ENCODE data around the gene ZC3H7A.

Gene ZC3H7A

DNA sequence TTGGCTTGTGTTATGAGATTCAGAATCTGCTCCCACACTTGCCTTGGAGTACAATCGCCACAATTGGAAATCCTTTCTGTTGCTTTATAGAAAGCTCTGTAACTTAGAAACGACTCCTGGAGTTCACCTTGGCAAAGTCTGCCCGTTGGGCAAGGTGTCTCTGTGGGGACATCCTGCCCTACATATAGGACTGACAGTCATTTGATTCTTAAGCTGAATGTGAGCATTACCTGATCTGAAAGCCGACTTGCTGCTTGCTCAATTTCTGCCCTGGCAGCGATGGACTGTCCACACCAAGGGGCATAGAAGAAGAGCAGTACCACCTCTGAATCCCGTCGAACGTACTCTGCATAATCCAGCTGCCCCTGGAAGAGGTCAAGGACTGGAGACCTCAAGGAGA is 61.3 kb downstream of the ZC3H7A start:
- TF ChIP-seq, protein P1, sequence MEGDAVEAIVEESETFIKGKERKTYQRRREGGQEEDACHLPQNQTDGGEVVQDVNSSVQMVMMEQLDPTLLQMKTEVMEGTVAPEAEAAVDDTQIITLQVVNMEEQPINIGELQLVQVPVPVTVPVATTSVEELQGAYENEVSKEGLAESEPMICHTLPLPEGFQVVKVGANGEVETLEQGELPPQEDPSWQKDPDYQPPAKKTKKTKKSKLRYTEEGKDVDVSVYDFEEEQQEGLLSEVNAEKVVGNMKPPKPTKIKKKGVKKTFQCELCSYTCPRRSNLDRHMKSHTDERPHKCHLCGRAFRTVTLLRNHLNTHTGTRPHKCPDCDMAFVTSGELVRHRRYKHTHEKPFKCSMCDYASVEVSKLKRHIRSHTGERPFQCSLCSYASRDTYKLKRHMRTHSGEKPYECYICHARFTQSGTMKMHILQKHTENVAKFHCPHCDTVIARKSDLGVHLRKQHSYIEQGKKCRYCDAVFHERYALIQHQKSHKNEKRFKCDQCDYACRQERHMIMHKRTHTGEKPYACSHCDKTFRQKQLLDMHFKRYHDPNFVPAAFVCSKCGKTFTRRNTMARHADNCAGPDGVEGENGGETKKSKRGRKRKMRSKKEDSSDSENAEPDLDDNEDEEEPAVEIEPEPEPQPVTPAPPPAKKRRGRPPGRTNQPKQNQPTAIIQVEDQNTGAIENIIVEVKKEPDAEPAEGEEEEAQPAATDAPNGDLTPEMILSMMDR (conservative IDR thresholded peaks at IDR 0.05; ENCODE audit: low read depth, low read length), result no peak
- H3K4me3 ChIP-seq (ENCODE audit: low read depth, low read length), result no peak overlapping the region
- no peak for DNase-seq (ENCODE audit: low read depth)

DNA sequence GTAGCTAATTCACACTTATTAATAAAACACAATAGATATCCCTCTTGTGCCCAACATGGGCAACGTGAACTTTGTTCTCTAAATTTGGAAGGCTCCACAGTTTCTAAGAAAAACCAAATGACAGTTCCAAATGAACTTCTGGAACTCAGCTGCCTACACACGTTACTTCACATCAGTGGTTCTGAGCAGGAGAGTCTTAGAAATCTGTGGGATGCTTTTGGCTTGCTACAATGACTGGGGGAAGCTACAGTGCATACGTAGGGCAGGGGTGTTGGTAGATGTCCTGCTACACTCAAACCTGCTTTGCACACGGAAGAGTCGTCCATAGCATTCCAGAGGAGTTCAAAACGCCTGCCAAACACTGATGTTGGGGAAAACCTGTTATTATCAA is 62.4 kb downstream of the ZC3H7A start:
- no peak for DNase-seq (ENCODE audit: low read depth)
- H3K4me3 ChIP-seq (ENCODE audit: low read depth, low read length), result no peak overlapping the region
- TF ChIP-seq, protein P1 (conservative IDR thresholded peaks at IDR 0.05; ENCODE audit: low read depth, low read length), result no peak

DNA sequence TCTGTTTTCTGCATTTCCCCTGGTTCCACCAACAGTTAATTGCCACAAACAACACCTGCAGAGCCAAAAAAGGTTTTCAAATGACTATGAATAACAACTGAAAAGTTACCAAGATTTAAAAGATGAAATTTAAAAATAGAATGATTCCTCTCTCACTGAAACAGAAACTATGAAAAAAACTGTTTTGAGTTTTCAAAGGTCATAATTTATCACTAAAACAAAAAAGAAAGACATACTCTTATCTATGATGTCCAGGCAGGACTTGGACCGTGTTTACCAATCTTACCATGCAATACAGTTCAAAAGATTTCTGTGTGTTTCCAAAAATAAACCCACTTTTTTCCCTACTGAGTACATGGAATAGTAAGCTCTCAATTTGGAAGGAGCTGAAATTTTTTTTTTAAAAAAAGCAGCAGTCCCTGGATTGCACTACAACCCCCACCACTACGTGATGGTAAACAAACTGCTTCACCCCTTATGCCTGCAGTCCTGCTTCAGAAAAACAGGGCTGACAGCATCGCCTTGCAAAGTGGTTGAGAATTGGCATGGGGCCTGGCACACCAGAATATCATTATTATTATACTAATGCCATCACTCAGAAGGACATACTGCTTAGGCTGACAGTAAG is 62.9 kb downstream of the ZC3H7A start:
- no peak overlapping the region for H3K4me3 ChIP-seq (ENCODE audit: low read depth, low read length)
- no peak for DNase-seq (ENCODE audit: low read depth)
- TF ChIP-seq, protein P1 (conservative IDR thresholded peaks at IDR 0.05; ENCODE audit: low read depth, low read length), result no peak

DNA sequence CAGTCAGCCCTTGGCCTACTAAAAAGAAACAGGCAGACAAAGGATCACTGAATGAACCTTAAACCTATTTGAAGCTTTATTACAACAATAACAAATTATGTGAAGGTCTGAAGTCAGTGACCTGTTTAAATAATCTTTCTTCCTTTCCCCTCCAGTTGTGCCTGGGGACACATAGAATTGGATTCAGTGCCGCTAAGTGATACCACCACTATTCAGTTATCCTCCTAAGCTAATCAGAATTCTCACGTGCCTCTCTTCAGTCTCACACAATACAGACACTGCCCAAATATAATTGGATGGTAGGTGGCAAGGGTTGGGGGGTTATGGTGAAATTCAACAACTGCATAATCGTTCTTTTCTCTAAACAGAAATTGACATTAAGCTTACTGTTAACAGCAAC is 65.8 kb downstream of the ZC3H7A start:
- H3K4me3 ChIP-seq (ENCODE audit: low read depth, low read length), result no peak overlapping the region
- TF ChIP-seq, protein P1 (conservative IDR thresholded peaks at IDR 0.05; ENCODE audit: low read depth, low read length), result no peak
- DNase-seq (ENCODE audit: low read depth), result no peak

DNA sequence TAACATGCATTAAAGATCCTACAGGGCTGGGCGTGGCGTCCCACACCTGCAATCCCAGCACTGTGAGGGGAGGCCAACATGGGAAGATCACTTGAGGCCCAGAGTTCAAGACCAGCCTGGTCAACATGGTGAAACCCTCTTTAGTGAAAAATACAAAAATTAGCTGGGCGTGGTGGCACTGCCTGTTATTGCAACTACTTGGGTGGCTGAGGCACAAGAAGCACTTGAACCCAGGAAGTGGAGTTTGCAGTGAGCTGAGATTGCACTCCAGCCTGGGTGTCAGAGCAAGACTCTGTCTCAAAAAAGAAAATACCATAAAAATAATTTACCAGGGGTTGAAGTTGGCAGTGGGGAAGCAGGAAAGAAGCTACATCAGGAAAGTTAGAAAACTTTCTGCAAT is 67.3 kb downstream of the ZC3H7A start:
- H3K4me3 ChIP-seq (ENCODE audit: low read depth, low read length), result no peak overlapping the region
- no peak for DNase-seq (ENCODE audit: low read depth)
- TF ChIP-seq, protein P1 (conservative IDR thresholded peaks at IDR 0.05; ENCODE audit: low read depth, low read length), result no peak

DNA sequence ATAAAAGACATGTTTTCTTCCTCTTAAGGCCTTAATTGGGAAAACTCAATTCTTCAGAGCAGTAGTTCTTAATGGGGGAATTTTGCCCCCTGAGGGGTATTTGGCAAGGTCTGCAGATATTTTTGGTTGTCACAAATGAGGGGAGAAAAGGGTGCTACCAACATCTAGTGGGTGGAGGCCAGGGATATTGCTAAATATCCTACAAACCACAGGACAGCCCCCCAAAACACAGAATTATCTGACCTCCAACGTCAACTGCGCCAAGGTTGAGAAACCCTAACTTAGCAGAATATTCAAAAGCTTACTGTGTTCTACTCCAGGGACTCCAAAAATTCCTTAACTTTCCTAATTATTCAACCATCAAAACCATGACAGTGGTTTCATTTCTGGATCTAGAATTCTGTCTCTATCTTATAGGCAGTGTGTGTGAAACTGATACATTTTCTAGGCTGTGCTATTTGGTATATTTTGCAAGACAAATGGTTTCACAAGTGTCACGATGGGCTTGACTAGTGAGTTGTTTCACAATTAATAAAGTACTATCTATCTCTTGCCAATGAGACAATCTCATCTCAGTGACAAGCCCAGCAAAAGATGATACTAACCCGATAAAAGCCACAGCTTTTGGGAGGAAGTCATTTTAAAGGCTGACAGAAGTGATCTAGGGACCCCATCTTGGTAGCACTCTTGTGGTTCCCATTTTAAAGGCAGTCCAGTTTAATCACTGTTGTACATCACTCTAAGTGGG is 69.1 kb downstream of the ZC3H7A start:
- H3K4me3 ChIP-seq (ENCODE audit: low read depth, low read length), result no peak overlapping the region
- no peak for DNase-seq (ENCODE audit: low read depth)
- TF ChIP-seq, protein P1 (conservative IDR thresholded peaks at IDR 0.05; ENCODE audit: low read depth, low read length), result no peak

DNA sequence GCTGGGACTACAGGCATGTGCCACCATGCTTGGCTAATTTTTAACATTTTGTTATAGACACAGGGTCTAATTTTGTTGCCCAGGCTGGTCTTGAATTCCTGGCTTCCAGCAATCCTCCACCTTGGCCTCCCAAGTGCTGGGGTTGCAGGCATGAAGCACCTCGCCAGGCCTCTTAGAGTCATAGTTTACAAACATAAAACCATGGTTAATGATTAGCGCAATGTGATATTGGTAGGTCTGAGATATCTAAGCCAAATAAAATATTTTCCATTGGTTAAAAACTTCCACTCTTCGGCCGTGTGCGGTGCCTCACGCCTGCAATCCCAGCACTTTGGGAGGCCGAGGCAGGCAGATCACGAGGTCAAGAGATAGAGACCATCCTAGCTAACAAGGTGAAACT is 71.0 kb downstream of the ZC3H7A start:
- DNase-seq (ENCODE audit: low read depth), result no peak
- TF ChIP-seq, protein P1 (conservative IDR thresholded peaks at IDR 0.05; ENCODE audit: low read depth, low read length), result no peak

More for the DNA sequence above, 71.0 kb downstream of the ZC3H7A start:
- H3K4me3 ChIP-seq (ENCODE audit: low read depth, low read length), result no peak overlapping the region

All from choroid plexus epithelial cell (primary cell).